Gastrocnemius medialis (tissue), 4 donors: Measurements from ENCODE around the gene ACVR1C.

Source experiments
- POLR2A ChIP-seq, 2 donors: fragments of 450-650 bp; IDR thresholded peaks; one replicate each; pipeline ENCODE4 v1.6.1; 2017; ENCODE audit warnings: antibody characterized with exemption in 2 of 2, mild to moderate bottlenecking in 2 of 2, moderate library complexity in 2 of 2
- TF ChIP-seq, protein P1 (sequence below), 5 experiments: fragments of 450-650 bp in 3 of 5; fragments of 200-600 bp in 2 of 5; sonication (generic) in 2 of 5; IDR thresholded peaks in 4 of 5; conservative IDR thresholded peaks in 1 of 5; 1 replicate in 4 of 5; 2 replicates in 1 of 5; pipeline ENCODE4 v1.5.1; 2016 to 2019; ENCODE audit warnings: antibody characterized with exemption in 5 of 5, mild to moderate bottlenecking in 3 of 5, moderate library complexity in 3 of 5

DNA sequence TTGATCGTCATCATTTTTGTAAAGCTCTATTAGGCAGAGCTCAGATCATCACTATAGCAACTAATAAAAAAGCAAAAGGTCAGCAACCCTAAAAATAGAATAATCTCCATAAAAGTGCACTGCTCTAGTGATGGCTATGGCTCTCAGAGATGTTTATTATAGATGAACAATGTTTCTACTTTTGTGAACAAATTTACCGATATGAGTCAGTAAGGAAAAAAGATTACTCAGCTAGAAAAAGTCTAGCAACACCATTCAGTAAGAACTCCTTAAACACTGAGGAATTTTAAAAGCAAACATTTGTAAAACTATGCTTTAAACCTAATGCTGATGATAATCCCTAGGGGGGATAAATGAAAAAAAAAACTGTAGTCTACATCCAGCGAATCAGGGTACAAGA lies 69.6 kb downstream of the ACVR1C start:
- TF ChIP-seq, protein P1, sequence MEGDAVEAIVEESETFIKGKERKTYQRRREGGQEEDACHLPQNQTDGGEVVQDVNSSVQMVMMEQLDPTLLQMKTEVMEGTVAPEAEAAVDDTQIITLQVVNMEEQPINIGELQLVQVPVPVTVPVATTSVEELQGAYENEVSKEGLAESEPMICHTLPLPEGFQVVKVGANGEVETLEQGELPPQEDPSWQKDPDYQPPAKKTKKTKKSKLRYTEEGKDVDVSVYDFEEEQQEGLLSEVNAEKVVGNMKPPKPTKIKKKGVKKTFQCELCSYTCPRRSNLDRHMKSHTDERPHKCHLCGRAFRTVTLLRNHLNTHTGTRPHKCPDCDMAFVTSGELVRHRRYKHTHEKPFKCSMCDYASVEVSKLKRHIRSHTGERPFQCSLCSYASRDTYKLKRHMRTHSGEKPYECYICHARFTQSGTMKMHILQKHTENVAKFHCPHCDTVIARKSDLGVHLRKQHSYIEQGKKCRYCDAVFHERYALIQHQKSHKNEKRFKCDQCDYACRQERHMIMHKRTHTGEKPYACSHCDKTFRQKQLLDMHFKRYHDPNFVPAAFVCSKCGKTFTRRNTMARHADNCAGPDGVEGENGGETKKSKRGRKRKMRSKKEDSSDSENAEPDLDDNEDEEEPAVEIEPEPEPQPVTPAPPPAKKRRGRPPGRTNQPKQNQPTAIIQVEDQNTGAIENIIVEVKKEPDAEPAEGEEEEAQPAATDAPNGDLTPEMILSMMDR (IDR thresholded peaks at IDR 0.05 in 4 of 5, conservative IDR thresholded peaks at IDR 0.05 in 1 of 5), result no peak
- no peak for TF ChIP-seq POLR2A (IDR thresholded peaks at IDR 0.05)
